NOMO-1 (cell line): ENCODE data around the gene FRMD4A.

ENCODE experiments used
- DNase-seq, 2 experiments: peaks; one replicate each; lab custom pipeline; 2025; ENCODE audit not compliant: unreplicated experiment in 2 of 2; lab: John Stamatoyannopoulos, UW

The FRMD4A gene

DNA sequence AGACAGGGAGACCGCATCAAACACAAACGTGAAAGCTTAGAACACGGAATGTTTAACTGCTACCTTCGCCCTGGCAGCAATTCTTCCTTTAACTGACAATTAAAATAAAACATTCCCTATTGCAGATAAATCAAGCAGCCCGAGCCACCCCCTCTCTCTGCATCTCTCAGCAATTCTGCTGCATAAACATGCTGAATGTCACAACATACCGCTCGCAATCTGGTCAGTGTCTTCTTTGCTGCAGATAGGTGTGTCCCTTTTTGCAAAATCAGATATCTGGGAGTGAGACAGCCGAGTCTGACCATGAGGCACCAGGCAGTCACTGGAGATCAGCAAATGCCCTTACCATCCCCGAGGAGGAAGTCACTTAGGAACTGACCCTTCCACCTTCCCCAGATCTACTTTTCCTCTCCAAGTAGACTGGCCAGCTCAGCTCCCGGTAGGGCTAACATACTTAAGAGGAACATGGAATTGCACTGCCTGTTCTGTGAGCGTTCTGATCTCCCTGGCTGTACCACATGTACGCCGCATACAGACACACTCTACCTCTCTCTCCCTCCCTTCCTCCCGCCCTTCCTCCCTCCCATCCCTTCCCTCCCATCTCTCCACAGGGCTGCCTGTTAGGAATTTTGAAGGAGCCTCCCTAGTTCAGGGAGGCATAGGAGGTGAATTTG lies at the start of gene FRMD4A:
Gene FRMD4A (minus strand): TSS at position 537 of the 674 bp plus-strand sequence.
- DNase-seq: no peak

DNA sequence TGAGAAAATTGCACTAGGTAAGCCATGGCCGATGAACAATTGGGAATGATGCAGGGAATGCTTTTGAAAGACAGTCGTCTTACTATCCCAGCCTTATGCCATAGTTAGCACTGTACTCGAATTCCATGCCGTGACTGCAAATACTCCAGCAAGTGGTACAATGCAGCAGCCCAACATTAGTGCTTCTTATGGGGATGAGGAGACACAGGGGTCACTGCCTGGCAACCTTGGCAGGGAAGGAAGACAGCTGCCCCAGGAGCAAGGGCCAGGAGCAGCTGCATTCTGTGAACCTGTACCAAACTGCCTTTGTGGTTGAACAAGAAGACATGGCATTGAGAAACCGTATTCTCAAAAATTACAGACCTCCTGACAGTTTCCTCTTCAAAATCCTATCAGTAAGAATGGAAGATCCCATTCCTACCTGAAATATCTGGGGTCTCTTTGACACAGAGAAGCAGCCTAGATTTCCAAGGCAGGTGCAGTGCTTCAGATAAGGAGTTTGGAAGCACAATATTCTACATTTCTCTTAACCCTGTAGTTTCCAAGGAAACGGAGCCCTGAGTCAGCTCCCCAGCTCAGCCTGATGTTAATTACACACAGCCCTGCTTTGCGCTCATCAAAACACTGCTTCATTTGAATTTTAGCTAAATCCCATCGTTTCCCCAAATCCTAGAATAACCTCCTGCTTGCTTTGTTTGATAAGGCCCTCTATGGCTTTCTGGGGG lies 49.0 kb upstream of the FRMD4A start:
- no peak for DNase-seq

DNA sequence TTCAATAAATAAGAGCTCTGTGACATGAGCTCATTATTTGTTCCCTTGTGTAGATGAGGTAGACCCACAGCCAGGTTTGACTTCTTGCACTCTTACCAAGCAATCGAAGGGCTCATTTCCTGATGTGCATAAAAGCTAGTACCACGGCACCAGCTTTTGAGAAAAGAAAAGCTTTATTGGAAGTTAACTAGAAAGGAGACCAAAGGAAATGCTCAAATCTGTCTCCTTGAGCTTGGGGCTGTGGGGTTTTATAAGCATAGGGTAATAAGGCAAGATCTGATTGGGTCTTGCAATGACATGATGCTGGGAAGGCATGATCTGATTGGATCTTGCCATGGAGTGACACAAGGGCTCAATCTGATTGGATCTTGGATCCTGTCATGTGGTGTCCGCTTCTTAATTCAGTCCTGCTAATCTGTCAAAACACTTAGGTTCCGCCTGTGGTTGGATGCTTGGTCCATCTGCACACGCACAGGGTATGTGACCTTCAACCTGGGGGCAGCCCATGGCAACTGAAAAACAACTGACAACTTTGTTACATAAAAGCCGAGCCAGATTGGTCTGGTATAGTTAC lies 47.8 kb upstream of the FRMD4A start:
- DNase-seq: no peak

DNA sequence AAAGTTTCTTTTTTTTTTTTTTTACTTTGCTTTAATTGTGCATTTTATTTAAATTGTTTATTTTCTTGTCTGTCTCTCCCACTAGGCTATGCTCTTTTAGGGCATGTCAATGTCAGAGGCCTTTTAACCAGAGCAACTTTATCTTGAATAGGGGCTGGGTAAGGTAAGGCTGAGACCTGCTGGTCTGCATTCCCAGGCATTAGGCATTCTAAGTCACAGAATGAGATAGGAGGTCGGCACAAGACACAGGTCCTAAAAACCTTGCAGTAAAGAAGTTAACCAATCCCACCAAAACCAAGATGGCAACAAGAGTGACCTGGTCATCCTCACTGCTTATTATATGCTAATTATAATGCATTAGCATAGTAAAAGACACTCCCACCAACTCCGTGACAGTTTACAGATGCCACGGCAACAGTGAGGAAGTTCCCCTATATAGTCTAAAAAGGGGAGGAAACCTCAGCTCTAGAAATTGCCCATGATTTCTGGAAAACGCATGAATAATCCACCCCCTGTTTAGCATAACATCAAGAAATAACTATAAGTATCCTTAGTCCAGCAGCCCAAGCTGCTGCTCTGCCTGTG lies 47.0 kb upstream of the FRMD4A start:
- no peak for DNase-seq

DNA sequence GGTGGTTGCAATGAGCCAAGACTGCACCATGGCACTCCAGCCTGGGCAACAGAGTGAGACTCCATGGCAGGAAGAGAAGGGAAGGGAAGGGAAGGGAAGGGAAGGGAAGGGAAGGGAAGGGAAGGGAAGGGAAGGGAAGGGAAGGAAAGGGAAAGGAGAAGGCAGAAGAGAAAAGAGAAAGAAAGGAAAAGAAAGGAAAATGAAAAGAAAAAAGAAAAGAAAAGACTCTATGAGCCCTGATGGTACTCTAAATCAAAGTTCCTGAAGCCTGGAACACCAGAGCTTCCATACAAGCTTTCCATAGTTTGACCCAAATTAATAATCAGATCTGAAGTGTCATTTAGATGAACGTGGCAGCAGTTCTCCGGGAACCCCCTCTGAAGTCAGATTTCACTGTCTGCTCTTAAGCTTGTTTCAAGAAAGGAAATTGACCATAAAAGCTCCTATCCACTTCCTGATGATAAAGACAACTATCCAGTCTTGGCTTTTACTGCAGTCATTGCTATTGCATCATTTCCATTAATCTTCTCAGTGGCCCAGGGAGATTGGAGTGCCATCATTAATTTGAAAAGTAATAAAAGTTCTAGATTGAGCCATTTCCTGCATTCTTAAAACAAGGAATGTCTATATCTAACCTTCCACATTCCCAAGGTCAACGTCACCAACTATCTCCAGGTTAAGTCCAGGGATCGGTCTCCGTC lies 44.2 kb upstream of the FRMD4A start:
- peak in 1 of 2 experiments; percentile 4 for DNase-seq

DNA sequence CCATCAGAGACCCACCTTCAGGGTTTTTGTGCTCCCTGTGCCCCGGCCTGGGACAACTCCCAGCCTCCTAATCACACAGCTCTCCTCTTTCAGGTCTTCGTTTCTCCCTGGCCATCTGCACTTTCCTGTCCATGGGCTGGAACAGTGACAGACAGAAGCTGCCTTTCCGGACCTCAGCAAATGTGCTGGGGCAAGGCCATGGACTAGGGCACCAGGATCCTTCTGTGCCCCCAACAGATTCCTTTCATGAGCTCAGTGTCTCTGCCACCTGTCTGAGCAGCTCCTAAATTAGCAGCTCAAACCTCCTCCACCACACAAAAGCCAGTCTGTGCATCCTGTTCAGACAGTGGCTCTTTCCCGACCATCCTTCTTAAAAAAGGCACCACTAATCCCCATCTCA lies 41.9 kb upstream of the FRMD4A start:
- DNase-seq: no peak

DNA sequence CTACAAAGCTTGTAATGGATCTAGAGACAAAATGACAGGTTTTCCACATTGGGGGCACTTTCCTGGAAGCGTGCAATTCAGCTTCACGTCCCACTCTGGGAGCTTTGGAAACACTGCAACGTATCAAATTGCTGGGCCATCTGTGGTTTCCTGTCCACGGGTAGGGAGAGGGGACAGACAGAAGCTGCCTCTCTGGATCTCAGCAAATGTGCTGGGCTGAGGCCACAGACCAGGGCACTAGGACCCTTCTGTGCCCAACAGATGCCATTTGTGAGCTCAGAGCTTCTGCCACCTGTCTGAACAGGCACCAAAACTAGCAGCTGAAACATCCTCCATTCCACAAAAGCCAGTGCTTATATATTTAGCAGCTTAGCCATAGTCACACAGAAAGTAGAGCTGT lies 40.9 kb upstream of the FRMD4A start:
- no peak for DNase-seq

DNA sequence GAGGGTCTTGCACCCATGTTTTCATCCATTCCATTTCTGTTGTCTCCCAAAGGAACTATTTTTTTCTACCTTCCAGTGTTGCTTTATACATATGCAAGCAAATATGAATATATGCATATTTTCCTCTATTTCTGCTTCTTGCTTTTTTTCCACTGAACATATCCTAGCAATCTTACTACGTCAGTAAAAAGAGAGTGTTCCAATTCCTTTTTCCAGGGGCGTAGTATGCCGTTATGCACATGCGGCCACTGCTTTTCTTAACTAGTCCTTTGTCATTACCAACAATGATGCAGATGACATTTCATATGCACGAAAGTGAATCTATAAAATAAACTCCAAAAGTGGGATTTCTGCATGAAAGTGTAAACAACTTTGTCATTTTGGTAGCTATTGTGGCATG lies 40.2 kb upstream of the FRMD4A start:
- no peak for DNase-seq

DNA sequence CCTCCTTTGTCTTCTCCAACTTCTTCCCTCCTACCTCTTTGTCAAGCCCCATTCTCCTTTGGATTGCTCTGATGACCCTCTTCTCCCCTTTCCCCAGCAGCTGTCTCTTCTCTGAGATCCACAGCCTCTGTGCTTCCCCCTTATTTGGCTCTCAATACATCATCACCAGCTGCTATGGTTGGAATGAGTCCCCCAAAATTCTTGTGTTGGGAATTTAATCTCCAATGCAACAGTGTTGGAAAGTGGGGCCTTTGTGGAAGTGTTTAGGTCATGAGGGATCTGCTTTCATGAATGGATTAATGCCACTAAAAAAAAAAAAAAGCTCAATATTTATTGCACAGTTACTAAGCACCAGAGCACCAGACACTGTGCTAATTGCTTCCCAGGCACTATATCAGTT lies 39.2 kb upstream of the FRMD4A start:
- DNase-seq: no peak

DNA sequence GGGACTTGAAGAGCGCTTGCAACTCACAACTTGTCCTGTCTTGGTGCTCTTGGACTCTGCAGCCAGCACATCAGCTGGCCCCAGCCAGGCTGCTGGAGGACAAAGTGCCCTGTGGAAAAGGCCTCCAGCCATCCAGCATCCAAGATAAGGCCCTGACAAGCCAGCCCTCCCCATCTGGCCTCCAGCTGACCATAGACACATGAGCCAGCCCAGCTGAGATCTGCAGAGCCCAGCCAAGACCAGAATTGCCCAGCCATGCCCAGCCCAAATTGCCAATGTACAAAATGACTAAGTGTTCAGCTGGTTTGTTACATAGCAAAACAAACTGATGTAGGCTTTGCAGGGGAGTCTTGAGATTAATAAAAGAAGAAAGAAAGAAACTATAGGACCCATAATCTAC lies 36.0 kb upstream of the FRMD4A start:
- DNase-seq: no peak

DNA sequence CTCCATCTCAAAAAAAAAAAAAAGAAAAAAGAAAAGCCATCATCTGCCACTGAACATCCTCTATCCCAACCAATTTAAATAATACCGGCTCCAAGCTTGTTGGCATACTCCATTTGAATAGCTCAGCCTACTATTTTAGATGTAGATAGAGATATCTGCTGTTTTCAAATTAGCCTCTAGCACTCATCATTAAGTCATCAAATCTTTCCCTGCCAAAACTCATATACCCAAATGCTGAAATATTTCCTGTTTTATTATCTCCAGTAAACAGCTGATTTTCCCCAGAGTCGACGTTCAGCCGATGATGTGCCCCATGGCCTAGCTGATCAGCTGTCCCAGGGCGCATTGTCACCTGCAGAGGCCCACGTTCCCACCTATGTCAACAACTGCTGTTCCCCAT lies 34.5 kb upstream of the FRMD4A start:
- no peak for DNase-seq

DNA sequence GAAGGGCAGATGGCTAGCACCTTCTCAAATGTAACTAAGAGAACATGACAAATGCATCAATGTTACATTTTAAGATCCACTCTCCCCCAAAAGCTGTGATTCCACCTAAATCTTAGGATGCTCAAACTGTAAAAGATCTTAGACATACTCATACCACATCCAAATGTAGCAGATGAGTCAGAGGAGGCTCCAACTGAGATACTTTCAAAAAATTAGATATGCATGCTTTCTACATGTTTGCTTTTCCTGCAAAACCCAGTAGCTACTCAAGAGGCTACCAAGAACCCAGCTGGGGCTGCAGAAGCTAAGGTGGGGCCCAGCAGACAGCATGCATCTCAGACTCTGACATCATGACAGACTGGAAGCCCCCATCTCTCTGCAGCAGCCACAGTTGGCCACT lies 31.4 kb upstream of the FRMD4A start:
- no peak for DNase-seq

DNA sequence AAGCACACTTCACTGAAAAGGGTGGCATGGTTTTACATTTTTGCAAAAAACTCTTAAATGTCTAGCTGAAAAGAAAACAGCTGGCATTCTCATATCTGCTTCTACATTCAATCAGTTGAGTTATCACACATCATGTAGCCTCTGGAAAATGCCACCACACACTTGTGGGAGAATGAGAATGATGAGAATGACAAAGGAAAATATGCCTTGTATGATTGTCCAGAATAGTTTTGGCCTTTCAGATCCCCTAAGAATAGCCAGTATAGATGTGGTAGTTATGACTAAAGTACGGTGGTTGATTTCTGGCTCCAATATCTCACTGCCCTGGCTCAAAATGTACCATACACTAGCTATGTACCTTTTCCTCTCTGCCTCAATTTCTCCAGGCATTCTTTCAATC lies 30.2 kb upstream of the FRMD4A start:
- no peak for DNase-seq

DNA sequence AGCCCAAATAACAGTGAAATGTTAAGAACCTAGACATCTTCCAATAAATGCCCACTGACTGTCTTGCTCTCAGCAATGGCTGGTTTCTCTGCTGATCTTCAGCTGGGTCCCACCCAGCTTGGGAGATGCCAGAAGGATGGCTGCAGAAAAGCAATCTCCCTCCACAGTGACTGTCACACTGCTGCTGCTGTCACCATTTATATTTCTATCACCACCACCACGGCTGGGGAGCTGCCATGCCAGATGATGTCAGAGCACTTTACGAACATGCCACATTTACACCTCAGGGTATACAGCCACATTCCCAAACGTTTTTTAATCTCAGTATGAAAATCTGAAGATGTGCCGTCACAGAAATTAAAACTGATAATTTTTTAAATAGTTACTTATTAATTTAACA lies 29.8 kb upstream of the FRMD4A start:
- no peak for DNase-seq

DNA sequence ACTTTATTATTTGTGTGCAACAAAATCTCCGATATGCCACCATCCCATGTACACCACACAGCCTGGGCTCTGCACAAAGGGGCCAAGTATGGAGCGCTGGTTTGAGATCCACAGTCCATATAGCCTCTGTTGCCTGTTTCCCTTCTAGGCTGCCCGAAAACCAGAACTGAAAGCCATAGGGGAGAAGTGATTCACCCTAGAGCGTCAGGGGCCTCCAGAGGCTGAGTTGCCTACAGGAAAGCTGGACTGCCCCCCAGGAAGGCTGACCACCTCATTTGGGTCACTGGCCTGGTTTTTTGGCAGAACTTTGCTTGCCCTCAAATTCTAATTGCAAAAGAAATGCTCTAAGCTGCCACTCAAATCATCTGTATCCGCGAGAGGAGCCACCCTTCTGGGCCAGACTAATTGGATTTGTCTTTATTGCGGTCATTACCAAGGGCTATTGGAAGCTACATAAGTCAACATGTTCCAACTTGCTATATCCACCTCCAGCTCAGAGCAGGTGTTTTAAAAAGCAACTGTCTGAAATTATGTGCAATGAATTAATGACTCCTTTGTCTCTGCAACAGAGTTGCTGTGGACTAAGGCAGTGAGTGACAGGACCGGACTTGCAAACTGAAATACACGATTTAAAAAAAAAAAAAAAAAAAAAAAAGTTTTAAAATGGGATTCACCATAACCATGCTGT lies 28.3 kb upstream of the FRMD4A start:
- peak; percentile 4 to 56 for DNase-seq

DNA sequence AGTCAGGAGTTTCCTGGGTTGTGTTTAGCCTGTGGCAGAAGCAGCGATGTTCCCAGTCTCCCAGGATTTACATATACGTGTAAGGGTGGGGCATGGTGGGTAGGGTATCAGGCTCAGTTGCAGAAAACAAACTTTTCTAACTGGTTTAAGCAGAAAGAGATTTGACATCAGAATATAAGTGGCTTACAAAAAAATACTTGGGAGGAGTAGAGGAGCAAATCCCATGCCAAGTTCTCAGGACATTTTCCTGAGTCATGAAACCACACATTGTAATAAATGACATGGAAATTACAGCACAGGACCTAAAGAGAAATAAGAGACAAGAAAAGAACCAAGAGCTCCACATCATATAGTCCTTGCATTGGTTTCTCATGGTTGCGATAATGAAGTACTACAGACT lies 26.2 kb upstream of the FRMD4A start:
- DNase-seq: no peak

DNA sequence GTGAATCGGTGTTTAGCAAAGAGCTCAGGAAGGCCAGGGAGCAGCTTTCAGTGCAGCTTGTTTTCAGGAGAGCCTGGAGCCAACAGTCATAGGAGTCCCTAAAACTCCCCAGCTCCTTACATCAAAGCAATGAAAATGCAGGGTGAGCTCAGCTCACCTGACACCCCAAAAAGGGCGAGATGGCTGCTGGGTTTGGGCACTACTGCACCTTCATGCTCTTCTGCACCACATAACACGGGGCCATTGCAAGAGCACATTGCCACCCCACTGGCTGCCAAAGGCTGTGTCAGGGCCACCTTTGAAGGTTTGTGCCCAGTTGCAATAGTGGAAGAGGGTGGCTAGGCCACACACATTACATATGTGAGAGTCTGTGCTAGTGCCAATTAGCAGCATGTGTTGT lies 25.0 kb upstream of the FRMD4A start:
- DNase-seq: no peak

DNA sequence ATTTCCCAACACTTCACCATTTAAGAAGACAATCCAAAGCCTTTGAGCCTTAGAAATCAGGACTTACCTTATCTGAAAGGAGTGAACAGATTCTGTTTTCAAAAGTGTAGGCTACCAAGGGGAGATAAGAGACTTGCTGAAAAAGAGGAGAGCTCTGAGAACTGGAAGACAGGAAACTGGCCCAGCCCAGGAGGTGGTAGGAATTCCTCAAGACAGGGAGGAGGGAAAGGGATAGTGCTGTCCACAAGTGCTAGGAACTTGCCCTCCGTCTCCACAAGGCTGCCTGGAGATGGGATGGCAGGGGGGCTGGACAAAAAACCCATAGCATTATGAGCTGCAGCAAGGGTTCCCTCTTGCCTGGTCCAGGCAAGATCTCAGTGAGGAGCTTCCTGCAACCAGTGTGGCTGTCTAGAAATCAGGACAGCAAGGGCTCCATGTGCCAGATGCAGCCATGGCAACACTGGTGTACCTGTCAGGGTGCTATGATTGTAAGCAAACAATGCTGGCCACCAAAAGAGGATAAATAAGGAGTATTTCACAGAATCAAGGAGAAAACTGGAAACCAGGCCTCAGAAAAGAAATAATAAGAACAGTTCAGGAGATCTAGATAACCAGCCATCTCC lies 22.7 kb upstream of the FRMD4A start:
- no peak for DNase-seq

DNA sequence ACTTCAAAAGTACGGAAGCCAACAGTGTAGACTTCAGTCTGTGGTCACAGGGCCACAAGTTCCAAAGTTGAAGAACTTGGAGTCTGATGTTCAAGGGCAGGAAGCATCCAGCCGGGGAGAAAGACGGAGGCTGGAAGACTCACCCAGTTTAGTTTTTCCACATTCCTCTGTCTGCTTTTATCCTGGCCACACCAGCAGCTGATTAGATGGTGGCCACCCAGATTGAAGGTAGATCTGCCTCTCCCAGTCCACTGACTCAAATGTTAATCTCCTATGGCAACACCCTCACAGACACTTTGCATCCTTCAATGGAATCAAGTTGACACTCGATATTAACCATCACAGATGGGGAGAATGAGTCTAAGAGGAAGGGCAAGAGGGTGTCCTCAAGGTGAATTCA lies 19.3 kb upstream of the FRMD4A start:
- DNase-seq: no peak

DNA sequence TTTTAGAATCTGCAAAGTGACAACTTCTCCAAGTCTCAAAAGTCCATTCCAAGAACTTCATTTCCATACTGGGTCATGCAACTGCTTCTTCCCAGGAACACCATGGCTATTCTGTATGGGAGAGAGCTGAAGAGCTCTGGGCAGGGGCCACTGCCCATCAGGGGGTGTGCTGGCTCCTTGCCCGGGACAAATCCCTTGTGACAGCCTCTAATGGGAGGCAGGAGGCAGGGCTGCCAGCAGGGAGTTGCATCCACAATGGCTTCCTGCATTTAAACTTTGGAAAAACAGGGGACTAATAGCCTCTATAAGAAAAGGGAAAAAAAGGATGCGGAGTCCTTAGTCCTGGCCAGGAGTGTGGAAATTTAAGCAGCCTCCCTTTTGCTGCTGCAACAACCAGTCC lies 18.4 kb upstream of the FRMD4A start:
- no peak for DNase-seq
